Liver (tissue), 3 donors: Measurements from ENCODE around the gene C3orf52.

Source experiments
- CTCF ChIP-seq: fragments of 150-350 bp; IDR thresholded peaks from 2 replicates; pipeline ENCODE4 v1.5.1; 2017; ENCODE audit warnings: improper control_type of control experiment, low read depth, low read length; ENCODE audit not compliant: missing input control
- EGR1 ChIP-seq, 2 donors: IDR thresholded peaks; 2 replicates each; pipeline ENCODE4 v1.6.1; 2016 to 2018; ENCODE audit warnings: antibody characterized with exemption in 2 of 2, low read depth in 2 of 2
- HNF4A ChIP-seq, 2 donors: conservative IDR thresholded peaks; 2 replicates each; pipeline ENCODE4 v1.6.1; 2016; ENCODE audit warnings: antibody characterized with exemption in 2 of 2, mild to moderate bottlenecking in 2 of 2
- MAX ChIP-seq: IDR thresholded peaks from 2 replicates; pipeline ENCODE4 v1.6.1; 2016; ENCODE audit warnings: antibody characterized with exemption
- REST ChIP-seq: IDR thresholded peaks from 2 replicates; pipeline ENCODE4 v1.6.1; 2016; ENCODE audit warnings: antibody characterized with exemption, mild to moderate bottlenecking
- RXRA ChIP-seq, 2 donors: IDR thresholded peaks; 2 replicates each; pipeline ENCODE4 v1.6.1; 2017 to 2018; ENCODE audit warnings: antibody characterized with exemption in 2 of 2, mild to moderate bottlenecking in 1 of 2
- TAF1 ChIP-seq: conservative IDR thresholded peaks from 2 replicates; pipeline ENCODE4 v1.6.1; 2016; ENCODE audit warnings: antibody characterized with exemption, mild to moderate bottlenecking
- YY1 ChIP-seq: IDR thresholded peaks from 2 replicates; pipeline ENCODE4 v1.6.1; 2016; ENCODE audit warnings: antibody characterized with exemption, mild to moderate bottlenecking
- donor health status: healthy.
- donor health status: healthy.

GRCh38 chr3:112134335-112135124 lies 48.3 kb downstream of the C3orf52 start:
- TF ChIP-seq EGR1 (IDR thresholded peaks at IDR 0.05; ENCODE audit: low read depth in 2 of 2) = no peak
- TF ChIP-seq CTCF = no peak
- no peak for TF ChIP-seq MAX
- TF ChIP-seq REST = no peak
- TF ChIP-seq RXRA (IDR thresholded peaks at IDR 0.05) = no peak
- no peak for TF ChIP-seq TAF1
- TF ChIP-seq HNF4A (conservative IDR thresholded peaks at IDR 0.05) = no peak
- TF ChIP-seq YY1 = no peak
